PFSK-1 (cell line): Measurements from ENCODE around the gene MMEL1.

Source experiments
- FOXP2 ChIP-seq: optimal IDR thresholded peaks from 2 replicates; pipeline ENCODE3; 2011; ENCODE audit warnings: borderline replicate concordance, control low read depth, inconsistent platforms; ENCODE audit not compliant: insufficient read depth; ENCODE audit errors: extremely low read length, extremely low read depth
- POLR2AphosphoS5 ChIP-seq: IDR thresholded peaks from 2 replicates; pipeline ENCODE4 v1.6.1; 2012; ENCODE audit warnings: low read depth, mild to moderate bottlenecking, control low read depth, low read length, moderate library complexity
- SIN3A ChIP-seq: IDR thresholded peaks from 2 replicates; pipeline ENCODE4 v1.6.1; 2012; ENCODE audit warnings: mild to moderate bottlenecking, low read length, moderate library complexity, borderline replicate concordance; ENCODE audit not compliant: insufficient read depth
- TAF1 ChIP-seq: IDR thresholded peaks from 2 replicates; pipeline ENCODE4 v1.6.1; 2012; ENCODE audit warnings: low read length, control low read depth, borderline replicate concordance; ENCODE audit not compliant: insufficient read depth
- TF ChIP-seq, protein P1 (sequence below), 2 experiments: IDR thresholded peaks; 2 replicates each; pipeline versions ENCODE4 v1.6.1 to v1.8.0; 2011 to 2012; ENCODE audit warnings: low read depth in 2 of 2, low read length in 2 of 2, control low read depth in 1 of 2, inconsistent platforms in 1 of 2, mild to moderate bottlenecking in 1 of 2, moderate library complexity in 1 of 2; ENCODE audit not compliant: insufficient read depth in 1 of 2

DNA sequence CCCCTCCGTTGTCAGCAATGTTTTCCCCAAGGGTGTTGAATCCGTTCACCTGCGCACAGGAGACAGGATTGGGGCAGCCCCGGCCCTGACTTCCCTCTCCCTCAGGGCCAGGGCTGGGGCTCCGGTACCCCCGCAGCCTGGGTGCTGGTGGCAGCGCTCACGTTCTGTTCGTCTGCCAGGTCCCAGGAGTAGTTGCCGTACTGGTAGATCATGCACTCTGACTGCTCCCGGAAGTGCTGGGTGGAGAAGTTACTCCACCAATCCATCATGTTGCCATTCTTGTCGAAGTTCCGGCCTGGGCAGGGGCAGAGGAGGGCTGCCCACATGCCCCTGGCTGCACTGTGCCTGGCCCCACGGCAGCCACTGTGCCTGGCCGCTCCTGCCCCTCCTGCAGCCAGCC is 40.1 kb downstream of the MMEL1 start:
- TF ChIP-seq, protein P1, sequence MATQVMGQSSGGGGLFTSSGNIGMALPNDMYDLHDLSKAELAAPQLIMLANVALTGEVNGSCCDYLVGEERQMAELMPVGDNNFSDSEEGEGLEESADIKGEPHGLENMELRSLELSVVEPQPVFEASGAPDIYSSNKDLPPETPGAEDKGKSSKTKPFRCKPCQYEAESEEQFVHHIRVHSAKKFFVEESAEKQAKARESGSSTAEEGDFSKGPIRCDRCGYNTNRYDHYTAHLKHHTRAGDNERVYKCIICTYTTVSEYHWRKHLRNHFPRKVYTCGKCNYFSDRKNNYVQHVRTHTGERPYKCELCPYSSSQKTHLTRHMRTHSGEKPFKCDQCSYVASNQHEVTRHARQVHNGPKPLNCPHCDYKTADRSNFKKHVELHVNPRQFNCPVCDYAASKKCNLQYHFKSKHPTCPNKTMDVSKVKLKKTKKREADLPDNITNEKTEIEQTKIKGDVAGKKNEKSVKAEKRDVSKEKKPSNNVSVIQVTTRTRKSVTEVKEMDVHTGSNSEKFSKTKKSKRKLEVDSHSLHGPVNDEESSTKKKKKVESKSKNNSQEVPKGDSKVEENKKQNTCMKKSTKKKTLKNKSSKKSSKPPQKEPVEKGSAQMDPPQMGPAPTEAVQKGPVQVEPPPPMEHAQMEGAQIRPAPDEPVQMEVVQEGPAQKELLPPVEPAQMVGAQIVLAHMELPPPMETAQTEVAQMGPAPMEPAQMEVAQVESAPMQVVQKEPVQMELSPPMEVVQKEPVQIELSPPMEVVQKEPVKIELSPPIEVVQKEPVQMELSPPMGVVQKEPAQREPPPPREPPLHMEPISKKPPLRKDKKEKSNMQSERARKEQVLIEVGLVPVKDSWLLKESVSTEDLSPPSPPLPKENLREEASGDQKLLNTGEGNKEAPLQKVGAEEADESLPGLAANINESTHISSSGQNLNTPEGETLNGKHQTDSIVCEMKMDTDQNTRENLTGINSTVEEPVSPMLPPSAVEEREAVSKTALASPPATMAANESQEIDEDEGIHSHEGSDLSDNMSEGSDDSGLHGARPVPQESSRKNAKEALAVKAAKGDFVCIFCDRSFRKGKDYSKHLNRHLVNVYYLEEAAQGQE (IDR thresholded peaks at IDR 0.05; ENCODE audit: insufficient read depth in 1 of 2, low read depth in 2 of 2, low read length in 2 of 2): no peak
- no peak for TF ChIP-seq POLR2AphosphoS5
- TF ChIP-seq SIN3A: no peak
- TF ChIP-seq TAF1: no peak
- TF ChIP-seq FOXP2: no peak
